HL-60/S4 treated with retinoic acid at 250 ng/mL for 4 days and 3 days (cell line): ENCODE results near the gene FOXI1.

ENCODE experiments used
- in situ Hi-C: fragments of 300-500 bp; cut with MboI; formaldehyde crosslinking; loops from 2 replicates; pipeline ENCODE4 v1.7.0; 2022; ENCODE audit warnings: low sequenced_read_pairs

FOXI1 gene

DNA sequence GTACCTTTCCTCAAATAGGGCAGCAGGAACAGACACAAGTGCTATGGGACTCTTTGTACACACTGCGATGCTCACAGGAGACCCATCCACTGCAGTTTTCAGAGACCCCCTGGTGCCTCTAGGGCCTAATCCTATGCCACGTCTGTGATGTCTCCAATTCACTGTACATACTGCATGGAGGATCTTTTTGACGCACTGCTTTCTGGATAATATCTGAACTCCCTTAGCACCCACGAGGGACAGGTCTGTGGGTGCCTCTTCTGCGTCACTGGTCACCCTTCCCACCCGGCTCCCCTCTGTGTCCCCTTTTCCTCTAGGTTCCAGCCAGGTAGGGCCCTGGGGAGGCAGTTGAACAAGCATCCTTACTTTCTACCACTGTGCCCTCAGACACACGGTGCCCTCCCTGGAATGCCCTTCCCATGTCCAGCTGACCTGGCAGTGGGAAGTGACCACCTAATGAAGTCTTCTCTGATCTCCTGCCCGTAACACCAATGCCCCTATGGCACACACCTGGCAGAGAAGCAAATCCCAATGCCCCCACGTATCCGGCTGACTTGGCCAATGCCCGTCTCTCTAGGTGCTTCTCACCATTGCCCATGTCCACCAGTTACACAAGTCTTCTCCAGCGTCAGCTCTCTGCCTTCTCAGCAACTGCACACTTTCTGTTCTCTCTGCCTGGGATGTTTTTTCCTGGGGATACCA, 41.5 kb downstream of the FOXI1 start:
- in situ Hi-C loops: no loop called here

- in situ Hi-C loops: no loop called here
Measured at GRCh38 chr5:170147753-170148264, 42.1 kb downstream of the FOXI1 start.

DNA sequence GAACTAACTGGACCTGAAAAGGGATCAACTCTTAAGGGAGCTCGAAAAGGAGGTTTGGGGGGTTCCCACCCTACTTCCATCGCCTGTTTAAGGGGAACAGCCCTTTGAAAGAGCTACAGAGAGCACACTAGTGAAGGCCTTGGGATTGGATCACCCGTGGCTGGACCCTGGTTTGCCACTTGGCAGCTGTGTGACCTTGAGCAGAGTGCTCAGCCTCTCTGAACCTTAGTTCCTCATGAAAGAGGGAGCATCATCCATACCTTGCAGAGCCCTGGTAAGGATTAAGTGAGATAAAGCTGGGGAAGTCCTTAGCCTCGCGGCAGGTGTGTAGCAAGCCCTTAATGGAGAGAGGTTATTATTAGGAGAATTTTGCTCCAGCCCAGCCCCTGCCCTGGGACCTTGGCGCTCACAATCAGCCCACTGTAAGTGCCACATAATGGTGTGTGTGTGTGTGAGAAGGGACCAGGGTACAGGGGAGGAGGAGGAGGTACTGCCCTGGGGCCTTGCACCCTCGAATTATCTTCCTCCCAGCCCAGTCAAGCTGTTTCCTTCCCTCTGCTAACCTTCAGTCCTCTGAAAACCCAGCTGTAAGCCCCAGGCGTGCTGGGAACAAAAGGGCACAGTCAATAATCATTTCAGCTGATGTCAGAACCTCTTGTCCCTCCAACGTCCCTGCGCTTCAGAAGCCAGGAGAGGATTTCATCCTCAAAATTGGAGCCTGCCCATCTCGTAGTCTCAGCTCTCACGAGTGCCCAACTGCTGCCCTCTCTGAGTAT, 42.9 kb downstream of the FOXI1 start:
- in situ Hi-C loops: no loop called here

GRCh38 chr5:170149206-170149515, 43.5 kb downstream of the FOXI1 start:
- in situ Hi-C loops: no loop called here

GRCh38 chr5:170150713-170151096, 45.0 kb downstream of the FOXI1 start:
- in situ Hi-C loops: no loop called here

GRCh38 chr5:170151097-170151831, 45.6 kb downstream of the FOXI1 start:
- in situ Hi-C loops: no loop called here

DNA sequence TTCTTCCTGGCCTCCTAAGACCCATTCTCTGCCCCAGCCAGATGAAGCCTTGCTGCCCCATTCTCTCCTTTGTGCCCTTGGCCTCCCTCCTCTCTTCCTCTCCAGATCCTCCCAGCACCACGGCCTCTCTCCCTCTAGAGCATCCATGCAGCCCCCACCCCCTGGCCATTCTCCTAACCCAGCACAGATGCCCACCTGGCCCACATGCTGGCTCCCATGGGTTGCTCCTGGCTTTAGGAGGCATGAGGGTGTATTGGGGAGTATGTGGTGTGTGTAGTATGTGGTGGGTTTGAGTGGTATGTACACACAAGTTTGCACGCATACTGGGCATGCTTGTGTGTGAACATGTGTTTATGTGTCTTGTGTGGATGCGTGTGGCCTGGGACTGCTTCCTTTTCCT, 47.1 kb downstream of the FOXI1 start:
- in situ Hi-C loops: no loop called here

GRCh38 chr5:170154297-170154696, 48.6 kb downstream of the FOXI1 start:
- in situ Hi-C loops: no loop called here

- in situ Hi-C loops: no loop called here
Measured at GRCh38 chr5:170154744-170155143, 49.0 kb downstream of the FOXI1 start.

- in situ Hi-C loops: no loop called here
Measured at GRCh38 chr5:170155771-170156170, 50.1 kb downstream of the FOXI1 start.

DNA sequence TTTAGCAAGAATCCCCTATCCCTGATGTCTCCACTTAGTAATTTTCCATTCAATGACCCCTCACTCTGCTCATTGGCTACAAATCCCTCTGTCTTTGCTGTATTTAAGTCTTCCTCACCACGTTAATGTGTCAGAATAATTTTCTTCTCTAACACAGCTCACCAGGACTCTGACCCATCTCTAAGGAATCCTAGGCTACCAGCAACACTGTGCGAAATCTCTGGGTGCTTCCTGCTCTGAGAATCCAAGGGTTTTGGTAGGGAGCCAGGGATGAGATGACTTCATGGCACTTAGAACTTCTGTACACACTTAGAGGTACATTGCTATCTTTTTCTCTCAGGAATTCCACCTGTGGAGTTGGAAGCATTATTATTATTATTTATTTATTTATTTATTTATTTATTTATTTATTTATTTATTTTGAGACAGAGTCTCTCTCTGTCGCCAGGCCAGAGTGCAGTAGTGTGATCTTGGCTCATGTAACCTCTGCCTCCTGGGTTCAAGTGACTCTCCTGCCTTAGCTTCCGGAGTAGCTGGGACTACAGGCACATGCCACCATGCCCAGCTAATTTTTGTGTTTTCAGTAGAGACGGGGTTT, 53.5 kb downstream of the FOXI1 start:
- in situ Hi-C loops: no loop called here
